Transverse colon (tissue), 3 donors: ENCODE measurements around the gene PRKCI.

Experiments used
- EP300 ChIP-seq: sonication (generic); formaldehyde crosslinking; IDR thresholded peaks from one replicate; pipeline ENCODE4 v1.6.1; 2017; ENCODE audit warnings: antibody characterized with exemption, low read depth
- TF ChIP-seq, protein P1 (sequence below), 5 experiments: fragments of 200-600 bp in 3 of 5; fragments of 450-650 bp in 2 of 5; sonication (generic) in 3 of 5; IDR thresholded peaks; 1 replicate in 2 of 5; 2 replicates in 3 of 5; pipeline ENCODE4 v1.5.1; 2016 to 2017; ENCODE audit warnings: antibody characterized with exemption in 5 of 5, inconsistent platforms in 3 of 5, mild to moderate bottlenecking in 2 of 5, moderate library complexity in 1 of 5

DNA sequence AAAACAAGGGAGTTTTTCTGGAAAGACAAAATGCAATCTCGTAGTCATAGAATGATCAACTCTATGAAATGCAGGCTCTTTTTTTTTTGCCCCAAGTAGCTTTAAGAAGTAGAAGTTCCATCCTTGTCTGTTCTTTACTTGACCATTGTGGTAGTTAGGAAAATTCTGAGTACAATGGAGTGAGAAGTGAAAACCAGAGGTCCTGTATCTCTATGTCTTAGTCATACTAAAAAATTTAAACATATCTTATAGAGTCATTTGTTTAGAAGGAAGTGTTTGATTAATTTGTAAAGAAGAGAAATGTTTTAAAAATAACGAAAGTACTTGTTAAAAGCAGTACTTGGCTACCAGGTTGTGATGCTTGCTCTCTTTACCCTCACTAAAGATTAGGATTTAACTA, 52.4 kb downstream of the PRKCI start:
- TF ChIP-seq, protein P1, sequence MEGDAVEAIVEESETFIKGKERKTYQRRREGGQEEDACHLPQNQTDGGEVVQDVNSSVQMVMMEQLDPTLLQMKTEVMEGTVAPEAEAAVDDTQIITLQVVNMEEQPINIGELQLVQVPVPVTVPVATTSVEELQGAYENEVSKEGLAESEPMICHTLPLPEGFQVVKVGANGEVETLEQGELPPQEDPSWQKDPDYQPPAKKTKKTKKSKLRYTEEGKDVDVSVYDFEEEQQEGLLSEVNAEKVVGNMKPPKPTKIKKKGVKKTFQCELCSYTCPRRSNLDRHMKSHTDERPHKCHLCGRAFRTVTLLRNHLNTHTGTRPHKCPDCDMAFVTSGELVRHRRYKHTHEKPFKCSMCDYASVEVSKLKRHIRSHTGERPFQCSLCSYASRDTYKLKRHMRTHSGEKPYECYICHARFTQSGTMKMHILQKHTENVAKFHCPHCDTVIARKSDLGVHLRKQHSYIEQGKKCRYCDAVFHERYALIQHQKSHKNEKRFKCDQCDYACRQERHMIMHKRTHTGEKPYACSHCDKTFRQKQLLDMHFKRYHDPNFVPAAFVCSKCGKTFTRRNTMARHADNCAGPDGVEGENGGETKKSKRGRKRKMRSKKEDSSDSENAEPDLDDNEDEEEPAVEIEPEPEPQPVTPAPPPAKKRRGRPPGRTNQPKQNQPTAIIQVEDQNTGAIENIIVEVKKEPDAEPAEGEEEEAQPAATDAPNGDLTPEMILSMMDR (IDR thresholded peaks at IDR 0.05): no peak
- TF ChIP-seq EP300: no peak
